ENCODE measurements around the gene NRSN2. TPM values are rescaled to one million over a fixed set of nuclear protein-coding genes. Genes with fewer than 3 reads are reported as not detected.

The NRSN2 gene
- total and polyA plus RNA-seq, 2 donors (not counting 3 experiments of a cell fraction or from before 2014, with no cell fraction given): 36.9 to 64.1 TPM

DNA sequence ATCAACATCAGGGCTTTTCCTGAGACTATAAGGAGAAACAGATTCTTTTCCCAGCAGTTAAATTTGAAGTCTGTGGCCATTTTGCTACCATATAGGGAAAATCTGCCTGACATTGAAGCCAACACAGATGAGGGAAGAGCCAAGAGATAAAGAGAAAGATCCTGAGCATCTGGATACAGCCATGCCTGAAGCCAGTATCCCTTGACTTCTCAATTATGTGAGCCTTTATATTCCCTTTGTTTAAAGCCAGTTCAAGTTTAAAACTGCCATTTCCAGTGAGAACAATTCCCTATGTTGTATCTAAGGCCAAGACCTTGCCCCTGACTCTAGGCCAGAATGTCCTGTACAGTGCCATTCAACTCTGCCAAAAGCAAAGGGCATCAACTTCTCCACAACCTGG, 3.8 kb upstream of the NRSN2 start:
- Histone ChIP-seq H3K79me2 (ENCODE audit: control insufficient read depth, insufficient read depth, low read length) (no peaks in the 10 kb centered on the region), H4K20me1 (replicated peaks; ENCODE audit: control insufficient read depth, extremely low read depth, insufficient read depth, low read length) (no peaks in the 10 kb centered on the region), H3K4me1 (ENCODE audit: control insufficient read depth, extremely low read depth, insufficient read depth, low read length) (peaks cover 4% of the 10 kb centered on the region), H3K4me2 (ENCODE audit: insufficient read depth, low read length) (no peak overlapping the region), H3K36me3 (ENCODE audit: control insufficient read depth in 2 of 2, extremely low read depth in 1 of 2, insufficient read depth in 2 of 2, low read length in 2 of 2) (no peaks in the 10 kb centered on the region), H3K9me3 (replicated peaks; ENCODE audit: control insufficient read depth, insufficient read depth, low read length) (peaks cover 3% of the 10 kb centered on the region), H3K4me3 (replicated peaks in 1 of 3; ENCODE audit: insufficient read depth in 1 of 3, low read depth in 1 of 3, low read length in 3 of 3) (no peak overlapping the region), H3K9me1 (replicated peaks; ENCODE audit: control insufficient read depth, extremely low read depth, insufficient read depth, low read length) (no peaks in the 10 kb centered on the region), H3K27ac (ENCODE audit: insufficient read depth, low read depth, low read length) (no peak overlapping the region), H2AFZ (ENCODE audit: low read depth, low read length) (no peak overlapping the region), H3K27me3 (ENCODE audit: control insufficient read depth in 2 of 2, insufficient read depth in 2 of 2, low read length in 2 of 2) (no peaks in the 10 kb centered on the region), H3K9ac (replicated peaks; ENCODE audit: extremely low read depth, insufficient read depth, low read length) (no peak overlapping the region)
- FAIRE-seq (no peak), DNase-seq (ENCODE audit: low read depth, low spot score) (no peak)
- POLR2A ChIA-PET: no interaction called here
- no TSS peak for BruUV-seq (replicated peaks)
- dilution Hi-C loops (cut with MboI; ENCODE audit: extremely low pct_ligation_motif_present, low sequenced_read_pairs) (no loop called here), intact Hi-C loops (cut with micrococcal nuclease) (no loop called here)
- TF ChIP-seq, protein P1, sequence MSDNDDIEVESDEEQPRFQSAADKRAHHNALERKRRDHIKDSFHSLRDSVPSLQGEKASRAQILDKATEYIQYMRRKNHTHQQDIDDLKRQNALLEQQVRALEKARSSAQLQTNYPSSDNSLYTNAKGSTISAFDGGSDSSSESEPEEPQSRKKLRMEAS (IDR thresholded peaks at IDR 0.05; ENCODE audit: insufficient read depth, insufficient read length): no peak
- TF ChIP-seq, protein P2, sequence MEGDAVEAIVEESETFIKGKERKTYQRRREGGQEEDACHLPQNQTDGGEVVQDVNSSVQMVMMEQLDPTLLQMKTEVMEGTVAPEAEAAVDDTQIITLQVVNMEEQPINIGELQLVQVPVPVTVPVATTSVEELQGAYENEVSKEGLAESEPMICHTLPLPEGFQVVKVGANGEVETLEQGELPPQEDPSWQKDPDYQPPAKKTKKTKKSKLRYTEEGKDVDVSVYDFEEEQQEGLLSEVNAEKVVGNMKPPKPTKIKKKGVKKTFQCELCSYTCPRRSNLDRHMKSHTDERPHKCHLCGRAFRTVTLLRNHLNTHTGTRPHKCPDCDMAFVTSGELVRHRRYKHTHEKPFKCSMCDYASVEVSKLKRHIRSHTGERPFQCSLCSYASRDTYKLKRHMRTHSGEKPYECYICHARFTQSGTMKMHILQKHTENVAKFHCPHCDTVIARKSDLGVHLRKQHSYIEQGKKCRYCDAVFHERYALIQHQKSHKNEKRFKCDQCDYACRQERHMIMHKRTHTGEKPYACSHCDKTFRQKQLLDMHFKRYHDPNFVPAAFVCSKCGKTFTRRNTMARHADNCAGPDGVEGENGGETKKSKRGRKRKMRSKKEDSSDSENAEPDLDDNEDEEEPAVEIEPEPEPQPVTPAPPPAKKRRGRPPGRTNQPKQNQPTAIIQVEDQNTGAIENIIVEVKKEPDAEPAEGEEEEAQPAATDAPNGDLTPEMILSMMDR (IDR thresholded peaks at IDR 0.05; ENCODE audit: extremely low read depth in 1 of 2, insufficient read depth in 1 of 2, low read depth in 1 of 2, low read length in 2 of 2): no peak
- TF ChIP-seq FOS (IDR thresholded peaks at IDR 0.05; ENCODE audit: borderline replicate concordance, insufficient read depth, low read length): no peak
- TF ChIP-seq GATA2 (IDR thresholded peaks at IDR 0.05; ENCODE audit: insufficient read depth, insufficient read length, low read depth, low read length): no peak
- no peak for TF ChIP-seq MYC (IDR thresholded peaks at IDR 0.05; ENCODE audit: low read depth, low read length)
- TF ChIP-seq POLR2AphosphoS5 (IDR thresholded peaks at IDR 0.05; ENCODE audit: insufficient read depth, low read depth, low read length): no peak
- no peak for TF ChIP-seq POLR2A (IDR thresholded peaks at IDR 0.05; ENCODE audit: low read depth, low read length)
- no peak for TF ChIP-seq JUN (IDR thresholded peaks at IDR 0.05; ENCODE audit: borderline replicate concordance, insufficient read depth, insufficient read length, low read depth)
- TF ChIP-seq EZH2 (IDR thresholded peaks at IDR 0.05; ENCODE audit: borderline replicate concordance, low read depth, low read length, severe bottlenecking): no peak
- CTCF ChIA-PET: interaction anchor here (2.0 kb wide), 1 partner anchor 12 kb away, joined by 9 read pairs; no protein-coding TSS in a partner anchor
